Natural killer cell treated with Interleukin-12 subunit alpha and Interleukin-12 subunit beta and Interleukin-15 and Interleukin-18, amount 100 ng/mL, for 72 hours (primary cell): ENCODE measurements around the gene TPTE2. TPM values are rescaled to one million over a fixed set of nuclear protein-coding genes. Genes with fewer than 3 reads are reported as not detected.
"Not testable (repeated sequence)": the region's sequence is repeated elsewhere in the genome, so short reads cannot be mapped to it uniquely, and the experiment has no call there.

ENCODE experiments used
- ATAC-seq, 2 donors: fragments of 150-1000 bp; cut with Tn5 transposase in 1 of 2; sonication (Bioruptor Pico), chemical (Tn5 transposase) in 1 of 2; 2 replicates each; pipeline ENCODE4 v1.10.0; 2021
- DNase-seq: peaks from one replicate; pipeline ENCODE4 v3.0.0; 2022; ENCODE audit warnings: low spot score
- H3K27ac Mint-ChIP-seq, 2 donors: 1 replicate in 1 of 2; 2 replicates in 1 of 2; pipeline ENCODE4 v1.8.0; 2022; ENCODE audit warnings: mixed read lengths in 2 of 2, mild to moderate bottlenecking in 1 of 2, moderate library complexity in 1 of 2
- H3K27me3 Mint-ChIP-seq, 2 donors: 1 replicate in 1 of 2; 2 replicates in 1 of 2; pipeline ENCODE4 v1.8.0; 2022; ENCODE audit warnings: mixed read lengths in 2 of 2
- H3K36me3 Mint-ChIP-seq: one replicate; pipeline ENCODE4 v1.8.0; 2022; ENCODE audit warnings: mixed read lengths
- H3K4me1 Mint-ChIP-seq, 2 donors: 1 replicate in 1 of 2; 2 replicates in 1 of 2; pipeline ENCODE4 v1.8.0; 2022; ENCODE audit warnings: low read depth in 2 of 2, mixed read lengths in 2 of 2, mild to moderate bottlenecking in 1 of 2
- H3K4me3 Mint-ChIP-seq: one replicate; pipeline ENCODE4 v1.8.0; 2022; ENCODE audit warnings: mixed read lengths
- H3K9me3 Mint-ChIP-seq: 2 replicates; pipeline ENCODE4 v1.8.0; 2022; ENCODE audit warnings: mixed read lengths
- total RNA-seq, 2 donors: library from RNA; stranded (reverse); gene quantifications; one replicate each; pipeline ENCODE4 v1.2.3, GENCODE V29; 2022

The TPTE2 gene
- total RNA-seq, 2 donors from 2014 or later: 0.19 TPM; not detected in 1

- DNase-seq: no peak
- Mint-ChIP-seq H3K27me3 (peaks cover 13 to 17% of the 10 kb centered on the region in 2 donors), H3K9me3 (no peaks in the 10 kb centered on the region), H3K27ac (no peak overlapping the region), H3K4me1 (peaks cover 21% of the 10 kb centered on the region in 2 donors), H3K4me3 (no peak overlapping the region), H3K36me3 (peaks cover 17% of the 10 kb centered on the region)
- no peak for ATAC-seq
Measured at GRCh38 chr13:19589312-19589711, 28.0 kb upstream of the TPTE2 start.

GRCh38 chr13:19587635-19588300 is 26.4 kb upstream of the TPTE2 start:
- Mint-ChIP-seq H3K9me3 (peaks cover 4% of the 10 kb centered on the region), H3K36me3 (peaks cover 17% of the 10 kb centered on the region), H3K4me3 (peak overlapping the region; percentile 78), H3K27me3 (peaks cover 13 to 17% of the 10 kb centered on the region in 2 donors), H3K4me1 (peaks cover 21% of the 10 kb centered on the region in 2 donors), H3K27ac (peak overlapping the region; percentile 84 to 91)
- ATAC-seq: peak; percentile 39 to 43
- no peak for DNase-seq

GRCh38 chr13:19586904-19587634 is 25.7 kb upstream of the TPTE2 start:
- H3K36me3 Mint-ChIP-seq: peaks cover 17% of the 10 kb centered on the region
- ATAC-seq (peak; percentile 90 to 93), DNase-seq (peak; percentile 89)
- H3K4me1 Mint-ChIP-seq: peaks cover 21% of the 10 kb centered on the region in 2 donors
- peaks cover 17 to 19% of the 10 kb centered on the region in 2 donors for H3K27me3 Mint-ChIP-seq
- H3K4me3 Mint-ChIP-seq: peak overlapping the region; percentile 78
- H3K9me3 Mint-ChIP-seq: peaks cover 4% of the 10 kb centered on the region
- H3K27ac Mint-ChIP-seq: peak overlapping the region; percentile 84 to 91

GRCh38 chr13:19581675-19582074 is 20.3 kb upstream of the TPTE2 start:
- peaks cover 19 to 36% of the 10 kb centered on the region in 2 donors for H3K27me3 Mint-ChIP-seq
- no peak for DNase-seq
- peaks cover 5% of the 10 kb centered on the region for H3K36me3 Mint-ChIP-seq
- no peak overlapping the region for H3K27ac Mint-ChIP-seq
- H3K4me1 Mint-ChIP-seq: peaks cover 5 to 6% of the 10 kb centered on the region in 2 donors
- no peak overlapping the region for H3K4me3 Mint-ChIP-seq
- ATAC-seq: no peak
- peaks cover 4% of the 10 kb centered on the region for H3K9me3 Mint-ChIP-seq

DNA sequence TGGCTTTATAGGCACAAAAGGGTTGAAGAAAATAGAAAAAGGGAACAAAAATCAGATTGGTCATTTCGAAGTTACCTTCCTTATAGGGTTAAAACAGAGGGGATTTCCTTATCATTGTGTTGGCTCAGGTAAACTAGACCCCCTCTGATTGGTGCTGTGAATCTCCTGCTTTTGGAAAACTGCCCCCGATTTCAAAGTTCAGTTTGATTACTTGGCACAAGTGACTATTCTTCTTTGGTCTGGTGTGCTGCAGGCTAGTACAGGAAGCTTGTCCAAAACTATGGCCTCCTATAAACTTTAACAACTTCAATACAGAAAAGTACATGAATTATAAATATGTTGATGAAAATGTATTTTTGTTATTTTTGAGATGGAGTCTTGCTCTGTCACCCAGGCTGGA is 13.9 kb upstream of the TPTE2 start:
- no peak for DNase-seq

GRCh38 chr13:19573120-19573716 is 11.9 kb upstream of the TPTE2 start:
- no peak for ATAC-seq
- no peaks in the 10 kb centered on the region for H3K9me3 Mint-ChIP-seq
- peaks cover 6 to 9% of the 10 kb centered on the region in 2 donors for H3K27me3 Mint-ChIP-seq
- H3K36me3 Mint-ChIP-seq: no peaks in the 10 kb centered on the region
- no peak overlapping the region for H3K27ac Mint-ChIP-seq
- no peak overlapping the region for H3K4me3 Mint-ChIP-seq
- no peak for DNase-seq
- peaks cover 0 to 4% of the 10 kb centered on the region in 2 donors for H3K4me1 Mint-ChIP-seq

More for the DNA sequence above, 13.9 kb upstream of the TPTE2 start:
- H3K4me1 Mint-ChIP-seq: peaks cover 0 to 4% of the 10 kb centered on the region in 2 donors
- no peaks in the 10 kb centered on the region for H3K9me3 Mint-ChIP-seq
- no peak overlapping the region for H3K4me3 Mint-ChIP-seq
- no peak overlapping the region for H3K27ac Mint-ChIP-seq
- H3K27me3 Mint-ChIP-seq: peaks cover 17 to 18% of the 10 kb centered on the region in 2 donors
- no peaks in the 10 kb centered on the region for H3K36me3 Mint-ChIP-seq
- ATAC-seq: no peak

GRCh38 chr13:19572280-19572679 is 10.9 kb upstream of the TPTE2 start:
- Mint-ChIP-seq H3K27ac (no peak overlapping the region), H3K4me3 (no peak overlapping the region), H3K9me3 (no peaks in the 10 kb centered on the region), H3K27me3 (peaks cover 9 to 12% of the 10 kb centered on the region in 2 donors), H3K36me3 (no peaks in the 10 kb centered on the region), H3K4me1 (peaks cover 0 to 9% of the 10 kb centered on the region in 2 donors)
- ATAC-seq (no peak), DNase-seq (no peak)

GRCh38 chr13:19567820-19568534 is 6.6 kb upstream of the TPTE2 start:
- Mint-ChIP-seq H3K27ac (no peak overlapping the region), H3K4me1 (peaks cover 0 to 4% of the 10 kb centered on the region in 2 donors), H3K36me3 (no peaks in the 10 kb centered on the region), H3K4me3 (no peak overlapping the region), H3K27me3 (peaks cover 5 to 12% of the 10 kb centered on the region in 2 donors), H3K9me3 (no peaks in the 10 kb centered on the region)
- ATAC-seq (no peak), DNase-seq (no peak)

GRCh38 chr13:19561585-19561984 is 253 bp upstream of the TPTE2 start:
- no peaks in the 10 kb centered on the region for H3K27me3 Mint-ChIP-seq
- no peaks in the 10 kb centered on the region for H3K4me1 Mint-ChIP-seq
- DNase-seq (no peak), ATAC-seq (no peak)
- no peaks in the 10 kb centered on the region for H3K36me3 Mint-ChIP-seq
- no peak overlapping the region for H3K4me3 Mint-ChIP-seq
- no peaks in the 10 kb centered on the region for H3K9me3 Mint-ChIP-seq
- H3K27ac Mint-ChIP-seq: no peak overlapping the region

DNA sequence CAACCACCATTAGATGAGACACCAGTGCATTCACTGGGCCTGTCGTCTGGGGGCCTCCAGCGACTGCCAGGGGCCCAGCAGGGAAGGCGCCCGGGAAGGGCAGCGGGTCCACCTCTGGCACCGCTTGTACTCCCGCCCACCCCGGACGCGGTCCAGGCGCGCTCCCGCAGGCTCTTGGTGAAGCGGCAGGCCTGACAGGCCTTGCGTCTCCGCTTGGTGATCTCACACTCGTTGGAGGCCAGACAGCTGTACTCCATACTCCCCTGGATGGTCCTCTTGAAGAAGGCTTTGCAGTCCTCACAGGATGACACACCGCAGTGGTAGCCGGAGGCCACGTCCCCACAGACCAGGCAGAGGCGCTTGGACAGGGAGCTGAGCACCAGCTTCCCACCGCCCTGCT is 660 bp downstream of the TPTE2 start:
- peak in 1 of 2 donors; percentile 41 for ATAC-seq
- not testable (repeated sequence) for H3K27ac Mint-ChIP-seq, H3K36me3 Mint-ChIP-seq, H3K4me1 Mint-ChIP-seq, H3K9me3 Mint-ChIP-seq, H3K4me3 Mint-ChIP-seq, H3K27me3 Mint-ChIP-seq, DNase-seq

GRCh38 chr13:19559739-19560138 is 1.6 kb downstream of the TPTE2 start:
- H3K4me3 Mint-ChIP-seq, DNase-seq, ATAC-seq, H3K27ac Mint-ChIP-seq, H3K27me3 Mint-ChIP-seq, H3K36me3 Mint-ChIP-seq, H3K4me1 Mint-ChIP-seq, H3K9me3 Mint-ChIP-seq: not testable (repeated sequence)

GRCh38 chr13:19557287-19557686 is 4.0 kb downstream of the TPTE2 start:
- ATAC-seq, H3K4me1 Mint-ChIP-seq, H3K27ac Mint-ChIP-seq, H3K9me3 Mint-ChIP-seq, H3K36me3 Mint-ChIP-seq, DNase-seq, H3K27me3 Mint-ChIP-seq, H3K4me3 Mint-ChIP-seq: not testable (repeated sequence)

- ATAC-seq, H3K4me3 Mint-ChIP-seq, H3K9me3 Mint-ChIP-seq, H3K36me3 Mint-ChIP-seq, H3K27ac Mint-ChIP-seq, H3K4me1 Mint-ChIP-seq, DNase-seq, H3K27me3 Mint-ChIP-seq: not testable (repeated sequence)
Measured at GRCh38 chr13:19549245-19549644, 12.1 kb downstream of the TPTE2 start.
